ENCODE data around the gene RFTN1. TPM values are rescaled to one million over a fixed set of nuclear protein-coding genes. Genes with fewer than 3 reads are reported as not detected.

The RFTN1 gene
- total and polyA plus RNA-seq, 9 of the 15 experiments (the other 6 are each of a cell fraction or from before 2014, with no cell fraction given), result 0.08 to 0.51 (median 0.11) TPM; not detected in 6

DNA sequence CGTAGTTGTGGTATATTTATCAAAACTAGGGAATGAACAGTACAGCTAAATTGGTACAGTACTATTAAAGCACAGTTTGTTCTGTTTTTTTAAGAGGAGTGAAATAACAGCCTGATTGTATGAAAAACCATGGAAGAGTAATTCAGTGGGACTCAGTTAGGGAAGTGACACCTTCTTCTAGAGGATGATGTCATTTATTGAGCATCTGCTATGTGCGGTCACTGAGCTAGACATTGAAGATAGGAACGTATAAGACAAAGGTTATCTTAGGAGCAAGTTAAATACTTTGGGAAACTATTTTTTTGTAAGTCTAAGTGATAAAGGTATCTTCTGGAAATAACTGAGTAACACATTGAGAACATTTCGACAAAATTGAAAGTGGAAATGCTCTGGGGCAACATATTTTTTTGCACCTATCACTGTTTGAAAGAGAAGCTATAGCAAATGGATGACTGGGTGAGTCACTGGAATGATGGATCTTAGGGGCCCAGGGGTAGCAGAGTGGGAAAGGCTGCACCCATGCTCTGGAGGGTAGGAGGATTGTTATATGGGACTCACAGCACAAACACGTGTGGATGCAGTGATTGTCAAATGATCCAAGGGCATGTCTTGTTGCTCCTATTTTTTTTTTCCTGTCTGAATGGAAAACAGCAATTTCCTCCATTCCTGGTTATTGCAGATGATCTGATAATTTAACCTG is 205.5 kb downstream of the RFTN1 start:
- in situ Hi-C loops (cut with MboI) (no loop called here), intact Hi-C loops (cut with micrococcal nuclease) (no loop called here)
- Histone ChIP-seq H3K27me3 (ENCODE audit: control insufficient read depth in 2 of 2, insufficient read depth in 2 of 2, low read length in 2 of 2) (no peaks in the 10 kb centered on the region), H3K36me3 (ENCODE audit: control insufficient read depth, insufficient read depth, low read length) (peaks cover 74% of the 10 kb centered on the region), H3K4me2 (ENCODE audit: insufficient read depth, low read length) (no peak overlapping the region), H4K20me1 (replicated peaks; ENCODE audit: control insufficient read depth, insufficient read depth, low read length) (peaks cover 15% of the 10 kb centered on the region), H3K9ac (ENCODE audit: insufficient read depth in 1 of 2, low read depth in 2 of 2, low read length in 2 of 2) (no peak overlapping the region), H3K79me2 (ENCODE audit: control insufficient read depth, insufficient read depth, low read length) (peaks cover 31% of the 10 kb centered on the region; the same call in 1 of the 3 replicates), H3K9me3 (replicated peaks; ENCODE audit: control insufficient read depth, insufficient read depth, low read depth, low read length) (no peaks in the 10 kb centered on the region), H3K4me3 (no peak overlapping the region), H3K27ac (ENCODE audit: extremely low read depth, low read depth, low read length) (no peak overlapping the region), H2AFZ (ENCODE audit: low read depth, low read length) (no peak overlapping the region), H3K9me1 (ENCODE audit: control insufficient read depth, insufficient read depth, low read length) (peaks cover 4% of the 10 kb centered on the region), H3K4me1 (replicated peaks in 1 of 2; ENCODE audit: control insufficient read depth in 2 of 2, insufficient read depth in 2 of 2, low read length in 2 of 2) (peaks cover 17 to 52% of the 10 kb centered on the region in 2 experiments)
- ChIA-PET CTCF (ENCODE audit: low intra/inter-chr PET ratio) (no interaction called here), POLR2A (no interaction called here)
- DNase-seq (ENCODE audit: extremely low read depth in 1 of 4, low spot score in 3 of 4), result no peak
- no peak for TF ChIP-seq DMBX1 (CRISPR knock-in tag; IDR thresholded peaks at IDR 0.05; ENCODE audit: borderline replicate concordance)
- TF ChIP-seq FOXA3 (CRISPR knock-in tag; conservative IDR thresholded peaks at IDR 0.05 in 1 of 2, IDR thresholded peaks at IDR 0.05 in 1 of 2), result no peak
- TF ChIP-seq CHD2 (IDR thresholded peaks at IDR 0.05; ENCODE audit: low read depth, low read length), result no peak
- TF ChIP-seq ATF7 (IDR thresholded peaks at IDR 0.05), result peak; percentile 58; the same call in 1 of the 2 replicates
- TF ChIP-seq, protein P1, sequence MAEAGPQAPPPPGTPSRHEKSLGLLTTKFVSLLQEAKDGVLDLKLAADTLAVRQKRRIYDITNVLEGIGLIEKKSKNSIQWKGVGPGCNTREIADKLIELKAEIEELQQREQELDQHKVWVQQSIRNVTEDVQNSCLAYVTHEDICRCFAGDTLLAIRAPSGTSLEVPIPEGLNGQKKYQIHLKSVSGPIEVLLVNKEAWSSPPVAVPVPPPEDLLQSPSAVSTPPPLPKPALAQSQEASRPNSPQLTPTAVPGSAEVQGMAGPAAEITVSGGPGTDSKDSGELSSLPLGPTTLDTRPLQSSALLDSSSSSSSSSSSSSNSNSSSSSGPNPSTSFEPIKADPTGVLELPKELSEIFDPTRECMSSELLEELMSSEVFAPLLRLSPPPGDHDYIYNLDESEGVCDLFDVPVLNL (CRISPR knock-in tag; IDR thresholded peaks at IDR 0.05; ENCODE audit: low read depth), result no peak
- no peak for TF ChIP-seq MYBL2 (IDR thresholded peaks at IDR 0.05; ENCODE audit: low read depth)
- TF ChIP-seq MYBL2 (CRISPR knock-in tag; IDR thresholded peaks at IDR 0.05; ENCODE audit: borderline replicate concordance), result no peak
- TF ChIP-seq SNIP1 (IDR thresholded peaks at IDR 0.05; ENCODE audit: low read depth), result no peak
- TF ChIP-seq TRIM28 (IDR thresholded peaks at IDR 0.05), result no peak
- no peak for TF ChIP-seq NBN (IDR thresholded peaks at IDR 0.05; ENCODE audit: low read depth)
- TF ChIP-seq, protein P2, sequence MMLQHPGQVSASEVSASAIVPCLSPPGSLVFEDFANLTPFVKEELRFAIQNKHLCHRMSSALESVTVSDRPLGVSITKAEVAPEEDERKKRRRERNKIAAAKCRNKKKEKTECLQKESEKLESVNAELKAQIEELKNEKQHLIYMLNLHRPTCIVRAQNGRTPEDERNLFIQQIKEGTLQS (IDR thresholded peaks at IDR 0.05), result peak; percentile 89
- TF ChIP-seq, protein P2 (CRISPR knock-in tag; conservative IDR thresholded peaks at IDR 0.05), result no peak
- TF ChIP-seq JUND (IDR thresholded peaks at IDR 0.05; ENCODE audit: borderline replicate concordance, low read depth, low read length), result peak; percentile 31; the same call in 1 of the 2 replicates
- peak; percentile 70; the same call in 2 of the 3 replicates for TF ChIP-seq JUND (tag; IDR thresholded peaks at IDR 0.05; ENCODE audit: borderline replicate concordance, low read depth, low read length)
- TF ChIP-seq CBFA2T3 (IDR thresholded peaks at IDR 0.05), result peak; percentile 9; the same call in 1 of the 2 replicates
- ATAC-seq, result no peak
- no TSS peak for BruUV-seq (replicated peaks)
- FAIRE-seq, result no peak
- 50% methylated on average over 5 of the region's 5 CpGs for WGBS (ENCODE audit: insufficient coverage, low coverage, missing lambda C conversion rate)
